HG02678 (cell line): ENCODE results near the gene PMFBP1.

Experiments
- ATAC-seq: cut with Tn5 transposase; IDR thresholded peaks from one replicate; pipeline ENCODE4 v1.9.1; 2021; ENCODE audit warnings: mild to moderate bottlenecking, moderate library complexity; ENCODE audit not compliant: unreplicated experiment

The PMFBP1 gene

DNA sequence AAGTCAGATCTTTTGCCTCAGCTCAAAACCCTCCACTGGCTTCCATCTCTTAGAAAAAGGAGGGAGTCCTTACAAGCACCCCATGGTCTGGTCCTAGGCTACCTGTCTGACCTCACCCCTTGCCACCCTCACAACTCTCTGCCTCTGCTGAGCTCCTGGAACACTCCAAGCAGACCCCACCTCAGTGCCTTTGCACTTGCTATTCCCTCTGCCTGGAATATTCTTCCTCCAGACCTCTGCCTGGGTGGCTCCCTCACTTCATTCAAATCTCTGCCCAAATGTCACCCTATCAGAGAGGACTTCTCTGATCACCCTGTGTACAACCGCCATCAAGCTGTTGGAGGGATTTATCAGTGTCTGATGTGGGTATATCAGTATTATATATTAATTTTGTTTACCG is 37.4 kb downstream of the PMFBP1 start:
- no peak for ATAC-seq

DNA sequence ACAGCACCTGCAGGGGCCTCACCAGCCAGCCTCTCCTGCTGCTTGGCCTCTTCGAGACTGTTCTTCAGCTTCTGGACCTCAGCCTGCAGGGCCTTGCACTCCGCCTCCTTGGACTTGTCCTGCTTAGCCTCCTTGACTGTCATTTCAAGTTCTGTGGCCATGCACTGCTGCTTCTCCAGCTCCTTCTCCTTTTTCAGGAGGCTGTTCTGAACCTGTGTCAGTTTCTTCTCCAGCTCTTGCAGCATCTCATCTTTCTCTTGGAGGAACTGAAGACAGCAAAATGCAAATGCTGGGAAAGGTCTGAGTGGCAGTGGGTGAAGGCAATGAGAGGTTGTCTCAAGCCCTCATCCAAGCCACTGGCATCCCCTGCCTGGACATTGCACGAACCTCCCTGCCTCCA is 39.2 kb downstream of the PMFBP1 start:
- ATAC-seq: no peak

DNA sequence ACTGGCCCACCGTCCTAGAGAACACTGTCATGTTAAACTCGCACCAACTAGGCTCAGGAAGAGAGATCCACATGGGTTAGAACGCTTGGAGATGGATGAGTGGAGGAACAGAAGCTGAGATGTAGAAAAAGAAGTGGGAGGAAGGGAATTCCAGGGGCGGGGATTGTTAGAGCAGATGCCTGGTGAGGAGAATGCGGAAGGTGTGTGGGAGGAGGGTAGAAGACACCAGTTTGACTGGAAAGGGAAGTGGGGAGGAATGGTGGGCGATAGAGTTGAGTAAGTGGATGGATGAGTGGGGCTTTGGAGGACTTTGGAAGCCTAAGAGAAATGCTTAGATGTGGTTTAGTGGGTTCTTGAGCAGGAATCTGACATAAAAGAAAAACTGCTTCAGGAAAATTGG is 40.9 kb downstream of the PMFBP1 start:
- ATAC-seq: no peak

DNA sequence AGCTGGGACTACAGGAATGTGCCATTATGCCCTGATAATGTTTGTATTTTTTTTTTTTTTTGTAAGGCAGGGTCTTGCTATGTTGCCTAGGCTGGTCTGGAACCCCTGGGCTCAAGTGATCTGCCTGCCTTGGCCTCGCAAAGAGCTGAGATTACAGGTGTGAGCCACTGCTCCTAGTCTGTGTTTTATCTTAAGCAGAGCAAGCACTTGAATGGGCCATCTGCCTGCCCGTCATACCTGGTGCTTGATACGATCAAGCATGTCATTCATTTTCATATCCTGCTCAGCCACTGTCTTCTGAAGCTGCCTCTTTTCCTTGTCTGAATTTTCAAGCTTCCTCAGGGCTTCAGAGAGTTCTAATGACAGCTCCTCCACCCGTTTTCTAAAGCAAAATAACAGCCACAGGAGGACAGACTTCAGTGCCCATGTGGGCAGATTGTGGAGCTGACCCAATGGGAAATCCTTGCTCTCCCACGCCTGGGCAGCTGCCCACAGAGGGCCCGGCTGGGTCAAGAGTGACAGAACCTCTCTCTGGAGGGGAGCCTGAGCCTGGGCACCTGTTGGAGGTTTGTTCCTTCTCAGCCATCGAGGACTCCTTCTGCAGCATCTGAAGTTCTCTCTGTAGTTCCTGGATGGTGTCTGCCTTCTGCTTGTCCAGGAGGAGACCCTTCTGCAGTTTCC is 41.8 kb downstream of the PMFBP1 start:
- no peak for ATAC-seq

DNA sequence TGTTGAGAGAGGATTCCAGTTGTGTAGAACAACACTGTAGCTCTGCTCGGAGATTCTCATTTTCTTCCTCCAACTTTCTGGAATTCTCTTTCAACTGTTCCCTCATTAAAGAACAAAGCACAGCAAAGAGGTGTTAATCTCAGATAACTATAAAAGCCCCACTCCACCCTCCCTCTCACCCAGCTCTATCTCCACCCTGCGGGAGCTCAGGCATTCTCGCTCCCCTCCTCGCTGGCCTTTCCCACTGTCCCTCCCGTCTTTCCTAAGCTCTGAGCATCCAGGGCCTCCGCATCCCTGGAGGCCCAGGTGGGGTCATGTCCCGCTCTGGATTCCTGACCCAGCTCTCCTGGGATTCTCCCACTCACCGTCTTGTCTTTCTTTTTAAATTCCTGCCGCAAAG is 43.3 kb downstream of the PMFBP1 start:
- no peak for ATAC-seq

DNA sequence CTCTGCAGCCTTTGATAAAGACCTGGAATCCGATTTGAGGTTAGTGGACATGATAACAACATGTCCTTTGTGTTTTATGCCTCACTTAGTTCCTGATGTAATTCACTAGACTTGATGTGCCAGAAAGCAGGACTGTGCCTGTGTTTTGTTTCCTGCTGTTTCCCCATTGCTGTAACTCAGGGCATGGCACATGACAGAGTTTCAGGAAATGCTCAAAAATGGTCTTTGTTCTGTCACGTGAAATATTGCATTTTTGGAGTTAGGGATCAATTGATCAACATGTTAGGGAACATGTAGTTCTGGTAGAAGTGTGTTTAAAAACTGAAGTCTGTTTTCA is 45.6 kb downstream of the PMFBP1 start:
- ATAC-seq: no peak

DNA sequence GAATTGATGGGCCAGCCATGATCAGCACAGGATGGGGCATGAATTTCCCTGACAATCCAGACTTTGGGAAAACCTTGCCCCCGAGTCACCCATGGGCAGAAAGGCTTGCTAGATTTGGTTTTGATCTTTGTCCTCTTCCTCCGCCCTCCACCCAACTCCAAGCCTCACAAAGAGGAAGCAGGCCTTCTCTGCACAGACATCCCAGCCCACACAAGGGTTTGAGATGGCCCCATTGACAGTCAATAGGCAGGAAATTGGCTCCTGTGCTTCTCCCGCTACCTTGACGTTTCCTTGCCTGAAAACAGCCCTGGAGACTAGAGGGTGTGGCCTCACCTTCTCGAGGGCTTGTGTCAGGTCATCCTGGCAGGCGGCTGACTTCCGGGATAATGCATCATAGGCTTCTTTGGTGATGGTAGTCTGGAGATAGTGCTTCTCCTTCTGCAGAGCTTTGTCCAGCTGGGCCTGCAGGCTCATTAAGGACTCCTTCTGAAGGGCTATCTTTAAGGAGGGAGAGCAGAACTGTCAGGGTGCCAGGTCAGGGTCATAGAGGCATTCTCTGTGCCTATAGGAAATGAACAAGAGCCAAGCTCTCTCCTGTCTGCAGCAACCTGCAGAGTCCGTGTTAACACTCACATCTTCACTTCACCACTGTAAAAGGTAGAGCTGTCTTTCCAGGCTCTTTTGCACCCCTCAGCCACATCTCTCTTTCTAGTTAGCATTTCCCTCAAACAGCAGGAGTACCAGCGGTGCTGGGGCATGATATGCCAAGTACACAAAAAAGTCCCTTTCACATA is 46.1 kb downstream of the PMFBP1 start:
- no peak for ATAC-seq

DNA sequence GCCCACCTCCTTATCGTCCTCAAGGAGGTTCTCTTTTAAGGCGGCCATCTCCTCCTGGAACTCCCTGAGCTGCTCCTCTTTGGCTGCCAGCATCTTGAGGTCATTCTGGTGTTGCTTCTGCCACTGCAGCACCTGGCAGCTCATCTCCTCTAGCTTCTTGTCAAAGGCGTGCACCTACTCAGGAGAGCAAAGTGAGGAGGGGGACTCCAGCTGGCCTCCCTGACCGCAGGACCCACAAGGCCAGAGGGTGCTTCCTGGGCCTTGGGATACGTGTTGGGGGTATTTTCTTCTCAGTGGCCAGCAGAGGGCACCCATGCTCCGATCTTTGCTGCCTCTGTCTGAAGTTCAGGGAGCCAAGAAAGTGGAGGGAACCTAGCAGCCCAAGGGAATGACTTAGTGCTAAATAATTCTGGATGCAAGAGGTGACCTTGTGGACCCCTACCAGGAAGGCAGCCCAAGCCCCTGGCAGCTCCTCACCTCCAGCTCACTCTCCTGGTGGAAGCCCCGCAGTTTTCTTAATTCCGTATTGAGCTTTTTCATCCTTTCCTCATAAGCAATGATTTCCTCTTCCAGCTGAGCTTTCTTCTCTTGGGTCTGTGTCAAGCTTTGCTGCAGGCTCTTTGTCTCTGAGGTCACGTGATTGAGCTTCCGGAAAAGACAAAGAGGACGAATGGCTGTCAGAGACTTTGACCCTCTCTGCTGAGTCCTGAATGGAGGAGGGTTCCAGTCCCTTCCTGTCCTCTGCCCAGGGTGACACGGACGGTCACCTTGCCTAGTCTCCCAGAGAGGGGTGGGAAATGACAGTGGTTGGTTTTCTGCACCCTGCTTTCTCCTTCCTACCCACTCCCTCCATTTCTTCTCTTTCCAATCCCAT is 47.0 kb downstream of the PMFBP1 start:
- peak; percentile 72 for ATAC-seq

DNA sequence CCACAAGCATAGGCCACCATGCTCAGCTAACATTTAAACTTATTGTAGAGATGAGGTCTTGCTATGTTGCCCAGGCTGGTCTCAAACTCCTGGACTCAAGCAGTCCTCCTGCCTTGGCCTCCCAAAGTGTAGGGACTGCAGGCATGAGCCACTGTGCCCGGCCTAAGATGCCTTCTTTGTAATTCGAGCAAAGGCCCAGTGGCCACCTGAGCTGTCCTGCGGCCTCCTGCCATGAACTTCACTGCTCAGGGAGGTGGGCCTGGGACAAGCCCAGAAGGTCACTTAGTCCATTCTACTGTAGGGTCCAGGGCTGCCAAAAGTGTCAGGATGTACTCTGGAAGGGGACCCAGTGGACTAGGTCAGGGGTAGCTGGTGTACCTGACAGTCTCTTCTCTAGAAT is 47.8 kb downstream of the PMFBP1 start:
- no peak for ATAC-seq

DNA sequence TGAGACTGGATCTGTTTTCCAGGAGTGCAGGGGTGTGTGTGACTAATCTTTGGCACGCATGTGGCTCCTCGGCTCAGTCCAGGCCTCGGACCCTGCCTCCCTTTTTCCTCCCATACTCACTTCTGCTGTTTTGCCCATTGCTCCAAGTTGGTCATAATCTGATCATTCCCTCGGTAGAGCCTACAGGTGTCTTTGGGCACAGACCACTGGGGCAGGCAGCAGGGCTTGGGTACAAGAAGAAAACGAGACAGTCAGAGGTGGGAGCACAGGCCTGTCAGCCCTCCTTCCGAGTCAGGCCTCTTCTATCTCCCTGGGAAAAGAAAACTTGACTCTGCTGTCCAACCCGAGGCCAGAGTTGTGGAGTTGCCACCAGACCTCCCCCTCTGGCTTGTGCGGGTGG is 48.5 kb downstream of the PMFBP1 start:
- no peak for ATAC-seq

DNA sequence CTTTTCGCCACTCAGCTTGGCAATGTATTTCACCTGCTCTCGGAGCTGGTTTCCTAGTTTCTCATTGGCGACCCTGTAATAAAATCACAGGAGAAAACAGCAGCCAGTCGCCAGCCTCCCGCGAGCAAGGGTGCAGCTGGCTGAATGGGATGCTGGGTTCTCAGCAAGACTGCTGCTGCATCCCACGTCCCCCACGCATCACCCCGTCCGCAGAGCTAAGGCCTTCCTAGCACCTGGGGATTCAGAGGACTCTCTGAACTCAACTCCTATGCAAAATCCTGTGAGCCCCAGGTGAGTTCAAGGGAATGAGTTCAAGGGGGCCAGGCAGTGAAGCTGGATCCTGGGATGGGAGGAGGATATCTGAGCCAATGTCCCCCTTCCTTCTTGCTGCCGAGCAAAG is 49.0 kb downstream of the PMFBP1 start:
- ATAC-seq: no peak

DNA sequence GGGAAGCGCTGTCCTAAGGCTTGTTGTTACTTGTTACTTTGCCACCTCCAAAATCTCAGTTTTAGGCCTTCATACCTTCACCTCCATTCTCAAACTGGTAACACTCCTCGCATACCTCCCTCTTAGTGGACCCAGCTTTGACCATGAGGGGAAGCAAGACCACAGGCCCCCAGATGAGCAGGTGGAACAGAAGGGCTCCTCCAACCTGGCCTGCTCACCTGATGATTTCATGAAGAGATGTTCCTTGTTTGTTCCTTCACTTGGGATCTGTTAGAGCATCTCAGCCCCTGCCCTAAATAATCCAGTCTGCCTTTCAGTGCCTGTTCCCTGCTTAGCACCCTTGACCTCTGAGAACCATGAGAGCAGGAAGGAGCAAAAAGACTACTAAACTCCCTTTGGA is 49.6 kb downstream of the PMFBP1 start:
- no peak for ATAC-seq

DNA sequence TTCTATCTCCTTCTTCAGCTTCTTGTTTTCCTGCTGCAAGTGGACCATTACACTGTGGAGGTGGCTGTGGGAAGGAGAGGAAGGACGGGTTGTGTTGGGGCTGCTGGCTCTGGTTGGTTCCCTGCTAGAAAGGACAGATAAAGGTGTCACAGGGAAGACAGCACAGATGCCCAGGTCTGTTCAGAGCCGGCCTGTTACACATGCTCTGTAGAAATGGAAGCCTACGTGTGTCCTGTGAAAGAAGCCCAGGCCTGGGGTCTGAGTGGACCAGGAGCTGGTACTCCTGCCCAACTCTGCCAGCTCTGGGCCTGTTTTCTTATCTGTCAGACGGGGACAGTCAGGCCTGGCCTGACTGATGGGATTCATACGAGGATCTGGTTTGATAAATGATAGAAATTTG is 51.9 kb downstream of the PMFBP1 start:
- ATAC-seq: no peak

DNA sequence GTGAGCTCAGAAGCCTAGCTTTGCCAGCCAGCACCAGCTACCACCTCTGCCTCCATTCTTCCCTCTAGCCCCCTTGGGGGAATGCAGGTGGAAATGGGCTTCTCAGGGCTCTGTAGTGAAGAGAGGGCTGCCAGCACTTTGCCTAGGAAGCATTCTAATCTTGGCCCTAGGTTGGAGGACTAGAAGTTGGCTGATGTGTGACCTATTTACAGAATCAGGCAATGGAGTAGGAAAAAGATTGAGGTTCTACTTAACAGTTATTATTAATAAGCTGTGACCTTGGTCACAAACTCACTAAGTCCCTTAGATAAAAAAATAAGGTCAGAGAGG is 58.4 kb downstream of the PMFBP1 start:
- ATAC-seq: no peak

DNA sequence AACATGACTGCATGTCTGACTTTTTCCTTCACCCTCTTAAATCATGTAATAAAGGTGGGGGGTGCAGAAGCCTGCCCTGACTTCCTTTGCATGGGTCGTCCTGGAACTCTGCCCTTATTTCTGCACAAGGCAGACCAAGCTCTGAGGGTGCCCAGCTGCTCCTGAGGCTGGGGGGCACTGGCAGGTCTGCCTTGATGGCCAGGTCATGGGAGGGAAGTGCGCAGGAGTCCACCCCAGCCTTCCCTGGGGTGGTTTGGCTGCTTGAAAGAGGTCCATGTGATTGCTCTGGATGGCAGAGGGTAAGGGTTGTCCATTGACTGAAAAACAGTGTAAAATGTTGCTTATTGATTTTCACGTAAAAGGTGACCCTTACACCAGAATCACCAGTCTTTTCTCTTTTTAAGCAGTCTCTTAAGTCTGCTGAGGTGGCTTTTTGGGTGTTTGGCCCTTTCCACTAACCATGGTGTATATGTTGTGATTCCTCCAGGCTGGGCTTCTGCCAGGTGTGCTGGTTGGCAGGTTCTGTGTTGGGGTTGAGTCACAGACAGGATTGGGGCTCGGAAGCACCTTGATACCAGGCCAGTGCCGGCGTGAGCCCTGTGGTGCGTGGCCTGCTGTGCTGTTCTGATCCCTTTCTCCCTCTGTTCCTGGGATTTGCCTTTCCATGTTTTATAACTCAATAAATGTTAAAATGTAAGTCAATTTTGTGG is 58.9 kb downstream of the PMFBP1 start:
- ATAC-seq: no peak

DNA sequence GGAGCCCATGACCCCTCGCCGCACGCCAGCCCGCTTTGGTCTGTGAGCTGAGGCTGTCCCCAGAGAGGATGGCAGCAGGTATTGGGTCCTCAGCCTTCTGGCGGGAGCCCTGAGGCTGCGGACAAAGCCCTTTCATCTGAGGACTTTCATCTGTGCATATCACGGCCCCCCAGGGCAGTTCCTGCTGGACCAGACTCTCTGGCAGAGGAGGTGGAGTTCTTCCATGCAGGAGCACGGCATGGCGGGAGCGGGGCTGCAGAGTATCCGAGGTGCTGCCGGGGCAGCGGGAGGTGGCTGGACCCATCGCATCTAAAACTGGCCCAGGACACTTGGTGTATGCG is 59.5 kb downstream of the PMFBP1 start:
- ATAC-seq: no peak

DNA sequence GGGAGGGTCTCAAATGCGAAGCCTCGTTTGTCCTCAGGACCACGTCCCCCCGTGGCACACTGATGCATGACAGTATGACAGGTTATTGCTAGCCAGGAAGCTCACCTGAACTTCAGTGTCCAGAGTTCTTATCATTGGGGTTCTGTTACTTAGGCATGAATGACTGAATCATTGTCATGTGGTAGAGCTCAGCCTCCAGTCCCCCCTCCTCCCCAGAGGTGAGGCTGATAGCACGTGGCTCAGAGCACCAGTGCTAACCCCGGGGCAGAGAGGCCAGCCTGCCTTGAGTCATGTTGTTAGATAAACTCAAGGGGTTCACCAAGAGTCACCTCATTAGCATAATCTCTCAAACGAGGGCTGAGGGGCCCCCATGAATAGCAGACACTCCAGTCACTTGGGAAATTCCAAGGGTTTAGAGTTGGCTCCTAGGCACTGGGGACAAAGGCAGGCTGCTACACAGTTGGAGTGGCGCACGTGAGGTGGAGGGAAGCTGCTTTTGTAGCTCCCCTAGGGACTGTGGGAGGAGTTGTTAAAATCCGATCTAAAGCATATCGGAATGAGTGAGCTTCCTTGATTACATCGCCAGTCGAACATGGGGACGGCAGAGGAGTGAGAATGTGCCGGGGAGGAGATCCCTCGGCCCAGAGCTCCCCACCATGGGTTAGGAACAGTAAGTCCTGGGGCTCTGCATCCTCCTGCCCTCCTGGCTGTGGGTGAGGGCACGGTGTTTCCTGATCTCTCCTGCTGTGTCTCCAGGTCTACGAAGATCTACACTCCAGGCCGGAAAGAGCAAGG is 60.1 kb downstream of the PMFBP1 start:
- no peak for ATAC-seq

DNA sequence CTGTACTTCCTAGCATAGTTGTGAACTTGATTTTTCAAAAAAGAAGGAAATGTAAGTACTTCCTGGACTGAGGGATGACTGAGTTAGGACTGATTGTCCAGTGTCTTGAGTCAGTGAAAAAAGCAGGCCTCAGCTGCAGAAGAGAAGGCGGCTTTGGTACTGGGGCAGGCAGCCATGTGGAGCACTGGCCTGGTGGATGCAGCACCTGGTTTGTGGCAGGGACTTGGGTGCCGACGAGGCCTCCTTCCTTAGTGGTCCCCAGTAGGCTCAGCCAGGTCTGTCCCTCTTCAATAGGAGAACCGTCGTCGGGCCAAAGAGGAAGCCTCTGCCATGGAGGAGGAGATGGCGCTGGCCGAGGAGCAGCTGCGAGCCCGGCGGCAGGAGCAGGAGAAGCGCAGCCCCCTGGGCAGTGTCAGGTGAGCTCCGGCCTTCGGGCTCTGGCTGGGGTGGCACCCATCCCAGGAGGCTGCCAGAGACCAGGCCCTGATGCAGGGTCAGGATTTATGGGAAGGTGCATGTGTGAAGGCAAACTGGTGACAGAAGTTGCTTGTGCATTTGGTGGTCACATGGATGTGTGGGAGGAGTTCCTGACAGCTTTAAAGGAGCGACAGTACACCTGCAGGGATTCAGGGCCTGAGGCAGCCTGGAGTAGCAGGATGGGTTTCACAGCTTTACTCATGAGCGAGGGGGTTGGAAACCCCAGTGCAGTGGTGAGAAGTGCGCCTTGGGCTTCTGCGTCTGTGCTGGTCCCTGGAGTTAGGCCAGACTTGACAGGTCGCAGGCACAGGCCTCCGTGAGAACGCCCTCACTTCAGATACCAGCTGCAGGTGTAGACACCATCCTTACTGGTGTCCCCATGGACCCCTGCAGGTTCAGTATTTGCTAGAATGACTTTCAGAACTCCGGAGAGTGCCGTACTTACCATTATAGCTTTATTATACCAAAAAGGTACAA is 61.0 kb downstream of the PMFBP1 start:
- ATAC-seq: no peak

DNA sequence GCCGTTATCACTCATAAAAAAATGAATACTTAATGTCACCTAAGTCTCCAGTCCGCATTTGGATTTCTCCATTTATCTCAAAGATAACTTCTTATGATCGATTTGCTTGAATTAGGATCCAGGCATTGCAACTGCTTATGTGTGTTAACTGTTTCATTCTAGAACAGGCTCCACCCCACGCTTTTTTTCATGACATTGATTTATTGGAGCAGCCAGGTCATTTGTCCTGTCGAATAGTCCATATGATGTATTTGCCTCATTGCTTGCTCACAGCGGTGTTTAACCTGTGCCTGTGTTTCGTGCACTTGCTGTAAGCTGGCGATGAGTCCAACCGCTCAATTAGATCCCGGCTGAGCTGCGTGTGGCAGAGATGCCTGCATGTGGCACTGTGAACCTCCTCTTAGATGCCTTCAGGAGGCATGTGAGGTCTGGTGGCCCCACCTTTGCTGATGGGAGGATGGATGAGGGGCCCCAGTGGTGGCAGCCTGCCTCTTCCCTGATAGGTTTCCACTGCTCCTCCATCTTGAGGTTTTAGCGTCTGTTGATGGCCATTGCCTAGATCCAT is 61.9 kb downstream of the PMFBP1 start:
- ATAC-seq: no peak
